ENCODE results near the gene CD22. TPM values are rescaled to one million over a fixed set of nuclear protein-coding genes. Genes with fewer than 3 reads are reported as not detected.
A peak's percentile ranks its signal among the peaks of the same experiment; 100 is the strongest.

Gene CD22
- not detected in 2 replicates for total RNA-seq (2021)
- long read RNA-seq, result 0 reads

GRCh38 chr19:35328851-35329285 is at the start of gene CD22:
Gene CD22, plus strand, starts transcription at chr19:35329187. Its CDS starts 2,854 bp downstream, at chr19:35332041.
- peaks cover 9% of the 10 kb centered on the region; the same call in 1 of the 2 replicates for H3K4me1 ChIP-seq (ENCODE audit: insufficient read depth, low read length)
- no peaks in the 10 kb centered on the region for H3K79me1 ChIP-seq (ENCODE audit: insufficient read depth, low read depth, low read length, poor library complexity, severe bottlenecking)
- Mint-ChIP-seq H3K36me3 (ENCODE audit: insufficient read depth in 1 of 3, low read depth in 3 of 3) (no peaks in the 10 kb centered on the region), H3K9me3 (no peaks in the 10 kb centered on the region), H3K27me3 (ENCODE audit: low read depth) (no peaks in the 10 kb centered on the region; the same call in 1 of the 2 replicates), H3K4me1 (peaks cover 10 to 12% of the 10 kb centered on the region in 2 experiments), H3K4me3 (no peak within 1 kb of the TSS), H3K27ac (peak within 1 kb of the TSS in 1 of 3 experiments; percentile 16; a peak in 1 of 7 replicates)
- no peak within 1 kb of the TSS for H4K8ac ChIP-seq (replicated peaks; ENCODE audit: insufficient read length, low read depth, low read length)
- no peak within 1 kb of the TSS for H3T11ph ChIP-seq (ENCODE audit: low read length)
- H4K91ac ChIP-seq (ENCODE audit: insufficient read length, low read depth, low read length), result no peak within 1 kb of the TSS
- no peak within 1 kb of the TSS for H2AK5ac ChIP-seq (ENCODE audit: insufficient read length, low read length)
- no peak within 1 kb of the TSS for H4K5ac ChIP-seq (ENCODE audit: insufficient read length, low read depth, low read length)
- H3K14ac ChIP-seq (ENCODE audit: insufficient read depth, low read length), result no peak within 1 kb of the TSS
- H3K56ac ChIP-seq (ENCODE audit: insufficient read length, low read depth, low read length), result no peak within 1 kb of the TSS
- H2BK5ac ChIP-seq (ENCODE audit: insufficient read length, low read length), result no peak within 1 kb of the TSS
- no peak within 1 kb of the TSS for H3K18ac ChIP-seq (ENCODE audit: insufficient read length, low read depth, low read length)
- H3K9me3 ChIP-seq (ENCODE audit: control insufficient read depth, low read depth, low read length), result no peaks in the 10 kb centered on the region
- H3K27me3 ChIP-seq (ENCODE audit: insufficient read depth, low read length), result no peaks in the 10 kb centered on the region
- H2BK12ac ChIP-seq (ENCODE audit: insufficient read length, low read depth, low read length), result no peak within 1 kb of the TSS
- H2BK120ac ChIP-seq (ENCODE audit: low read depth, low read length, poor library complexity, severe bottlenecking), result no peak within 1 kb of the TSS
- no peak within 1 kb of the TSS for H3K4ac ChIP-seq (ENCODE audit: low read depth, low read length)
- no peak within 1 kb of the TSS for H3K4me2 ChIP-seq (ENCODE audit: insufficient read depth, insufficient read length, low read length)
- H3K23me2 ChIP-seq (ENCODE audit: insufficient read length, low read depth, low read length, poor library complexity, severe bottlenecking), result no peaks in the 10 kb centered on the region
- no peak within 1 kb of the TSS for H3K27ac ChIP-seq (ENCODE audit: insufficient read length, low read depth, low read length)
- no peak for TF ChIP-seq CTCF (conservative IDR thresholded peaks at IDR 0.05)
- no peak within 1 kb of the TSS for H3K9ac ChIP-seq (ENCODE audit: extremely low read depth, insufficient read length, low read length)
- no peak within 1 kb of the TSS for H2AFZ ChIP-seq (ENCODE audit: low read length)
- no peaks in the 10 kb centered on the region for H3K79me2 ChIP-seq (ENCODE audit: insufficient read depth, low read length)
- no peaks in the 10 kb centered on the region for H4K20me1 ChIP-seq (ENCODE audit: control insufficient read depth, insufficient read depth, insufficient read length)
- WGBS (ENCODE audit: extremely low coverage, insufficient read length, low lambda C conversion rate), result no CpG with 5 or more reads among the region's 12 CpGs
- no peak within 1 kb of the TSS for H2BK20ac ChIP-seq (ENCODE audit: low read depth, low read length, poor library complexity, severe bottlenecking)
- no peak for DNase-seq
- H3K23ac ChIP-seq (ENCODE audit: insufficient read length, low read depth, low read length), result no peak within 1 kb of the TSS
- no peak within 1 kb of the TSS for H2BK15ac ChIP-seq (ENCODE audit: low read depth, low read length)

Data from H9 (cell line).